K562 (cell line): ENCODE data around the gene ACADM. TPM values are rescaled to one million over a fixed set of nuclear protein-coding genes. Genes with fewer than 3 reads are reported as not detected.

Experiments
- BCOR ChIP-seq: fragments of 450-650 bp; IDR thresholded peaks from 2 replicates; pipeline ENCODE4 v1.6.1; 2016
- CC2D1A ChIP-seq: fragments of 450-650 bp; IDR thresholded peaks from 2 replicates; pipeline ENCODE4 v1.6.1; 2017; ENCODE audit warnings: mild to moderate bottlenecking
- CEBPG ChIP-seq, 3 experiments: fragments of 200-800 bp in 1 of 3; sonication (Bioruptor generic) in 1 of 3; sonication (generic) in 1 of 3; formaldehyde crosslinking in 1 of 3; IDR thresholded peaks in 2 of 3; conservative IDR thresholded peaks in 1 of 3; 2 replicates each; pipeline versions ENCODE4 v1.6.1 to v1.8.0; 2016 to 2022; ENCODE audit warnings: missing compliant biosample characterization in 2 of 3, missing genetic modification characterization in 2 of 3, mild to moderate bottlenecking in 1 of 3, missing genetic modification reagents in 1 of 3
- CHAMP1 ChIP-seq: fragments of 450-650 bp; IDR thresholded peaks from 2 replicates; pipeline ENCODE4 v1.6.1; 2016; ENCODE audit warnings: mild to moderate bottlenecking
- EGR1 ChIP-seq: fragments of 450-650 bp; conservative IDR thresholded peaks from 2 replicates; pipeline ENCODE4 v1.6.1; 2017; ENCODE audit warnings: mild to moderate bottlenecking
- ETV6 ChIP-seq, 3 experiments: fragments of 150-350 bp in 1 of 3; sonication (generic) in 1 of 3; formaldehyde crosslinking in 1 of 3; IDR thresholded peaks; 2 replicates each; pipeline versions ENCODE4 v1.6.1 to v1.8.0; 2014 to 2022; ENCODE audit warnings: borderline replicate concordance in 2 of 3, low read depth in 2 of 3, antibody characterized with exemption in 1 of 3, low read length in 1 of 3, mild to moderate bottlenecking in 1 of 3, missing genetic modification reagents in 1 of 3
- GABPB1 ChIP-seq: sonication (generic); formaldehyde crosslinking; IDR thresholded peaks from 2 replicates; pipeline ENCODE4 v1.8.0; 2022; ENCODE audit warnings: mild to moderate bottlenecking, missing genetic modification reagents
- GTF2F1 ChIP-seq: IDR thresholded peaks from 2 replicates; pipeline ENCODE4 v1.6.1; 2011; ENCODE audit warnings: low read depth, low read length, improper control_type of control experiment
- KLF13 ChIP-seq: fragments of 450-650 bp; IDR thresholded peaks from 2 replicates; pipeline ENCODE4 v1.6.1; 2016; ENCODE audit warnings: missing genetic modification characterization, low read depth, mild to moderate bottlenecking, missing compliant biosample characterization, moderate library complexity, borderline replicate concordance
- PATZ1 ChIP-seq: fragments of 250-450 bp; sonication (Bioruptor Pico); IDR thresholded peaks from 2 replicates; pipeline ENCODE4 v1.5.0; 2020; ENCODE audit warnings: mild to moderate bottlenecking, borderline replicate concordance
- POLR2H ChIP-seq: IDR thresholded peaks from 2 replicates; pipeline ENCODE4 v1.6.1; 2016; ENCODE audit warnings: missing genetic modification characterization, low read depth, mild to moderate bottlenecking, control low read depth, missing compliant biosample characterization, moderate library complexity
- RB1 ChIP-seq: fragments of 450-650 bp; IDR thresholded peaks from 2 replicates; pipeline ENCODE4 v1.6.1; 2017; ENCODE audit warnings: low read depth, mild to moderate bottlenecking
- RBBP5 ChIP-seq: fragments of 200-600 bp; sonication (generic); IDR thresholded peaks from 2 replicates; pipeline ENCODE4 v1.6.1; 2012; ENCODE audit warnings: borderline replicate concordance, mild to moderate bottlenecking, low read length, control low read depth, inconsistent platforms; ENCODE audit not compliant: insufficient read depth, poor library complexity, severe bottlenecking
- RBFOX2 ChIP-seq: fragments of 200-400 bp; formaldehyde crosslinking; IDR thresholded peaks from 2 replicates; pipeline ENCODE4 v1.6.1; 2017; ENCODE audit warnings: low read depth, mild to moderate bottlenecking, low read length, moderate library complexity
- SOX6 ChIP-seq: fragments of 450-650 bp; IDR thresholded peaks from 2 replicates; pipeline ENCODE4 v1.6.1; 2014; ENCODE audit warnings: mild to moderate bottlenecking
- ZNF274 ChIP-seq: IDR thresholded peaks from 2 replicates; pipeline ENCODE4 v1.6.1; 2011; ENCODE audit warnings: low read depth, mild to moderate bottlenecking, low read length, moderate library complexity, borderline replicate concordance
- polyA plus RNA-seq, 8 experiments: library from polyadenylated mRNA; depleted of rRNA in 4 of 8; stranded (reverse) in 5 of 8; unstranded in 3 of 8; fragments of >200 nt; fragmentation: Nextera tagmentation in 2 of 8; fragmentation: Illumina TruSeq in 1 of 8; extraction: Ambion mirVana in 2 of 8; extraction: Trizol in 1 of 8; gene quantifications; 2 replicates each; pipeline versions ENCODE4 v1.2.1 to v1.2.3, GENCODE V29; 2011 to 2014; ENCODE audit warnings: inconsistent platforms in 1 of 8, missing spikeins in 1 of 8
- total RNA-seq, 7 experiments: library from RNA; depleted of rRNA in 6 of 7; stranded (reverse); fragments of >200 nt in 6 of 7; fragmentation: Illumina TruSeq in 2 of 7; extraction: Trizol in 2 of 7; gene quantifications; 2 replicates each; pipeline versions ENCODE4 v1.2.1 to v1.2.3, GENCODE V29; 2011 to 2021; ENCODE audit warnings: low replicate concordance in 1 of 7
- TF ChIP-seq, protein P1 (sequence below): fragments of 450-650 bp; IDR thresholded peaks from 2 replicates; pipeline ENCODE4 v1.7.1; 2018; ENCODE audit warnings: mild to moderate bottlenecking, low read depth; ENCODE audit not compliant: partially characterized antibody
- TF ChIP-seq, protein P2 (sequence below): sonication (generic); formaldehyde crosslinking; IDR thresholded peaks from 2 replicates; pipeline ENCODE4 v1.8.1; 2023; ENCODE audit warnings: mild to moderate bottlenecking, missing genetic modification reagents, moderate library complexity

The ACADM gene
- total and polyA plus RNA-seq, 9 of the 15 experiments (the other 6 are each of a cell fraction or from before 2014, with no cell fraction given), result 82.5 to 156 (median 123) TPM

GRCh38 chr1:75724472-75725022 lies at the start of gene ACADM (continued):
- TF ChIP-seq, protein P1, sequence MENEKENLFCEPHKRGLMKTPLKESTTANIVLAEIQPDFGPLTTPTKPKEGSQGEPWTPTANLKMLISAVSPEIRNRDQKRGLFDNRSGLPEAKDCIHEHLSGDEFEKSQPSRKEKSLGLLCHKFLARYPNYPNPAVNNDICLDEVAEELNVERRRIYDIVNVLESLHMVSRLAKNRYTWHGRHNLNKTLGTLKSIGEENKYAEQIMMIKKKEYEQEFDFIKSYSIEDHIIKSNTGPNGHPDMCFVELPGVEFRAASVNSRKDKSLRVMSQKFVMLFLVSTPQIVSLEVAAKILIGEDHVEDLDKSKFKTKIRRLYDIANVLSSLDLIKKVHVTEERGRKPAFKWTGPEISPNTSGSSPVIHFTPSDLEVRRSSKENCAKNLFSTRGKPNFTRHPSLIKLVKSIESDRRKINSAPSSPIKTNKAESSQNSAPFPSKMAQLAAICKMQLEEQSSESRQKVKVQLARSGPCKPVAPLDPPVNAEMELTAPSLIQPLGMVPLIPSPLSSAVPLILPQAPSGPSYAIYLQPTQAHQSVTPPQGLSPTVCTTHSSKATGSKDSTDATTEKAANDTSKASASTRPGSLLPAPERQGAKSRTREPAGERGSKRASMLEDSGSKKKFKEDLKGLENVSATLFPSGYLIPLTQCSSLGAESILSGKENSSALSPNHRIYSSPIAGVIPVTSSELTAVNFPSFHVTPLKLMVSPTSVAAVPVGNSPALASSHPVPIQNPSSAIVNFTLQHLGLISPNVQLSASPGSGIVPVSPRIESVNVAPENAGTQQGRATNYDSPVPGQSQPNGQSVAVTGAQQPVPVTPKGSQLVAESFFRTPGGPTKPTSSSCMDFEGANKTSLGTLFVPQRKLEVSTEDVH, result peak; percentile 61
- peak; percentile 86 for TF ChIP-seq POLR2H
- peak; percentile 84 for TF ChIP-seq RBBP5
- peak; percentile 18; the same call in 1 of the 2 replicates for TF ChIP-seq KLF13
- 0 out of 2 replicates have a peak, but pooled peaks have one; percentile 23 for TF ChIP-seq CHAMP1
- TF ChIP-seq RBFOX2, result peak; percentile 99
- peak; percentile 73; the same call in 1 of the 2 replicates for TF ChIP-seq GTF2F1
- TF ChIP-seq, protein P2, sequence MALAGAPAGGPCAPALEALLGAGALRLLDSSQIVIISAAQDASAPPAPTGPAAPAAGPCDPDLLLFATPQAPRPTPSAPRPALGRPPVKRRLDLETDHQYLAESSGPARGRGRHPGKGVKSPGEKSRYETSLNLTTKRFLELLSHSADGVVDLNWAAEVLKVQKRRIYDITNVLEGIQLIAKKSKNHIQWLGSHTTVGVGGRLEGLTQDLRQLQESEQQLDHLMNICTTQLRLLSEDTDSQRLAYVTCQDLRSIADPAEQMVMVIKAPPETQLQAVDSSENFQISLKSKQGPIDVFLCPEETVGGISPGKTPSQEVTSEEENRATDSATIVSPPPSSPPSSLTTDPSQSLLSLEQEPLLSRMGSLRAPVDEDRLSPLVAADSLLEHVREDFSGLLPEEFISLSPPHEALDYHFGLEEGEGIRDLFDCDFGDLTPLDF (CRISPR knock-in tag), result peak; percentile 88; the same call in 1 of the 2 replicates
- TF ChIP-seq ETV6 (IDR thresholded peaks at IDR 0.05; ENCODE audit: borderline replicate concordance in 1 of 2, low read depth in 2 of 2, low read length in 1 of 2), result no peak
- TF ChIP-seq ETV6 (CRISPR knock-in tag; IDR thresholded peaks at IDR 0.05; ENCODE audit: borderline replicate concordance), result no peak; the same call in 1 of the 2 replicates
- TF ChIP-seq GABPB1 (CRISPR knock-in tag), result no peak
- TF ChIP-seq SOX6, result peak; percentile 28
- peak; percentile 39; the same call in 1 of the 2 replicates for TF ChIP-seq CC2D1A
- peak; percentile 65 for TF ChIP-seq BCOR
- TF ChIP-seq RB1, result peak; percentile 80; the same call in 1 of the 2 replicates
- TF ChIP-seq CEBPG (CRISPR knock-in tag; IDR thresholded peaks at IDR 0.05), result no peak
- TF ChIP-seq CEBPG (tag; conservative IDR thresholded peaks at IDR 0.05 in 1 of 2, IDR thresholded peaks at IDR 0.05 in 1 of 2), result no peak
- no peak for TF ChIP-seq PATZ1 (CRISPR knock-in tag)
- no peak for TF ChIP-seq ZNF274
- TF ChIP-seq EGR1, result peak; percentile 98
